HG03066 (cell line): ENCODE measurements around the gene NIM1K.
"Not testable (repeated sequence)": the region's sequence is repeated elsewhere in the genome, so short reads cannot be mapped to it uniquely, and the experiment has no call there.

Source experiments
- ATAC-seq: cut with Tn5 transposase; IDR thresholded peaks from one replicate; pipeline ENCODE4 v1.9.1; 2021; ENCODE audit warnings: low read depth; ENCODE audit not compliant: unreplicated experiment

Gene NIM1K

DNA sequence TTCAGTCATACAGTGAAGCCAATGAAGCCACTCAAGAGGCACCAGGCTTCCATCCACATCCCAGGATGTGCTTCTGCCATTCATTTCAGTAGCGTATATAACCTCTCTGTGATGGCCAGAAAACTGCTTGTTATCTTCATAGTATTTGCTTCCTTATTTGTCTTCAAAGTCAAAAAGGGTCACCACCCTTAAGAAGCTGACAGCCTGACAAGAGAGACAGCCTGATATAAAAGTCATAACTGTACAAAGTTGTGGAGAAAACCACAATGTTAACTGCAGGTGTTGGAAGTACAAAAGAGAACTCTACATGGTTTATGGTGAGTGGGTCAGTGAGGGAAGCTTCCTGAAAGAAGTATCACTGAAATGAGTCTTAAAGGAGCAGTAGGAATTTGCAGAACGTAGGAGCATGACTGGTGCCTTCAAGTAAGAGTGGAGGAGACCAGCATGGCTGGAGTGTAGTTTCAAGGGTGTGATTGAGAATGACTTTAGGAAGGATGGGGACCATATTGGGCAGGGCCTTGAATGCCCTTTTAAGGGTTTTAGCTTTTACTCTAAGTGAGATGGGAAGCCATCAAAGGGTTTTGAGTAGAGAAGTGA lies 33.7 kb downstream of the NIM1K start:
- no peak for ATAC-seq

GRCh38 chr5:43227655-43228054 lies 35.6 kb downstream of the NIM1K start:
- no peak for ATAC-seq

DNA sequence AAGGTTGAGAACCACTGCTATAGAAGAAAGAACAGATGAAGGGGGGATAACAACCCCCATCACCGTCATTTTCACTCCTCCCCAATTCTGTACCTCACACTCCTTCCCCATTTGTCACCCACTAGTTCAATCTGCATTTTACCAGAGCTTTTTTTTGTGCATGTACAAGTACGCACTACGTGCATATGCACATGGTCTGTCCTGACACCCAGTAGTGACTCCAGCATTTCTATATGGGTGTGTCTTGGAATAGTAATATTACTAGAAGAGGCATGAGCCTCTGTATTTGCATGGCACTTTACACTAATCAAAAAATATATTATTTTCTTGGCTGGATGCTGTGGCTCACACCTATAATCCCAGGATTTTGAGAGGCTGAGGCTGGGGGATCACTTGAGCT lies 38.7 kb downstream of the NIM1K start:
- ATAC-seq: no peak

GRCh38 chr5:43231977-43232376 lies 40.0 kb downstream of the NIM1K start:
- ATAC-seq: no peak

GRCh38 chr5:43232943-43233833 lies 41.2 kb downstream of the NIM1K start:
- ATAC-seq: no peak

GRCh38 chr5:43233946-43234345 lies 41.9 kb downstream of the NIM1K start:
- no peak for ATAC-seq

DNA sequence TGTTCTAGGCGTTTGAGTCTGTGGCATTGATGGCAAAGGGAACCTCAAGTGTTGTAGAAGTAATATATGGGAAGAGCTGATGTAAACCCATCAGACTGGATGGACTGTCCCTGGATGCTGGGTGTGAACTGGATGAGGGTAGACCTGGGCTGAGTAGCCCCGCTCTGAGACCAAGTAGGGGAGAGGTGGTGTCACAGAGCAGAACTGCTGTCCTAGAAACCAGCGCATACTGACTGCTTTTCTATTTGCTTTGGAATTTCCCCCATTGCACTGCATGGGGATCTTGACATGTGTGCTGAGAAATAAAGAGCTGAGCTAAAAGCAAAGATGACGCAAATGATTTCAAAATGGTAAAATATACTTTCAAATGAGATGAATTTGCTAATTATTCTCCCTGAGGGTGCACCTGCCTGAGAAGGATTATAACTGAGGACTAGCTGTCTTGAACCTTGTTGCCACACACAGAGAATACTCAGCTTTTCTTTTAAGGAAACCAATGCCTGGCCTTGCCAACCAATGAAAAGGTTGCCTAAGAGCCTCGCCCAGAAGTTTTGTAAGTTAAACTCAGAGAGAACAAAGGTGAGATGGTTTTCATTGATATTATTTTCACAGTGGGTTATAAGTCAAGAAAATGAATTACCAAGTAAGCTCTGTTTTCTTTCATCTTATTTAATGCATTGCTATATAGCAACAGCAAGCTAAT lies 44.8 kb downstream of the NIM1K start:
- no peak for ATAC-seq

DNA sequence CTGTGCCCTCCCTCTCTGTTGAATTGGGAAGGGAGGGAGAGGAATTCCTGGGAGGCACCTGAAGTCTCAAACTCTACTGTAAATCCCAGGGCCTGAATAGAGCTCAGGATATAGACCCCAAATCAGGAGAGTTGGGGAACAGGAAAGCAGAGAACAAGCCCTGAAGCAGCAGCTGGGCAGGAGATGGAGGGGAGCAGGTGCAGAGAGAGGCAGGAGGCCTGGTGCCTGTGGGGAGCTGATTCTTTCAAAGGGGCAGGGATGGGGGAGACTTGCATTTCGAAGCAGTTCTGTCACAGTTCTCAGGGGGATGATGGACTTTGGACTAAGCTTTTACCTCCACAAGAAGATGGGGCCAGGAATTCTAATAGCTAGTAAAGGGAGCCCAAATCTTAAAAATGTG lies 50.2 kb downstream of the NIM1K start:
- no peak for ATAC-seq

- no peak for ATAC-seq
These were observed 51.2 kb downstream of the NIM1K start for GRCh38 chr5:43243270-43243669.

DNA sequence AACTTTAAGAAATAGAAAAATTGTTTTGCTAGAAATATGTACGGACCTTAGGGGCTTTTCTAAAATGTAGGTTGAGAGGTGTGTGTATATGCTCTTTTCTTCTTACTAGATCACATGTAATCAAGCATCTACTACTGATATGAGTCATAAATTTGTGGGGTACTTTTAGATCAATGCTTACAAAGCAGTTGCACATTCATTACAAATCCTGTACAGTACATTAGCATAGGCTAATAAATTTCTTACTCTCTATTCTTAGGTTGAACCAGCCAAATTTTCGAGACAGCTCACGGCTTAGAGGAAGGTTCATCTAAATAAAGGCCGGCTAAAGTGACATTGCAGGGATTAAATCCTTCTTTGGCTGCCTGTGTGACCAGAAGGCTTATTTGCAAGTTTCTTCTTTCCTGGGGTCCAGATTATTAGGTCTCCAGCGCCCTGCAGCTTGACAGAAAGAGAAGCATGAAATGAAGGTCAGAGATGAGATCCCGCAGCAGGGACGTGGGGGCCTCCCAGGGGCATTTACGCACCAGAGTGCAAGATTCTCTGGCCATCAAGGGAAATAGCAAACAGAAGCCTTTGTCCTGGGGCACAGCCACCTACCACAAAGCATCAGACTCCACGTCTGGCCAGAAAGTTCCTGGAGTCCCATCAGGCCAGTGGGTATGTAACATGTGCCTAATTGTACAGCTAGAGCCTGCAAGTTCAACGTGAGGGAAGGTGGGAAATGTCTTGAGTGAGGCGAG lies 53.0 kb downstream of the NIM1K start:
- peak; percentile 51 for ATAC-seq

DNA sequence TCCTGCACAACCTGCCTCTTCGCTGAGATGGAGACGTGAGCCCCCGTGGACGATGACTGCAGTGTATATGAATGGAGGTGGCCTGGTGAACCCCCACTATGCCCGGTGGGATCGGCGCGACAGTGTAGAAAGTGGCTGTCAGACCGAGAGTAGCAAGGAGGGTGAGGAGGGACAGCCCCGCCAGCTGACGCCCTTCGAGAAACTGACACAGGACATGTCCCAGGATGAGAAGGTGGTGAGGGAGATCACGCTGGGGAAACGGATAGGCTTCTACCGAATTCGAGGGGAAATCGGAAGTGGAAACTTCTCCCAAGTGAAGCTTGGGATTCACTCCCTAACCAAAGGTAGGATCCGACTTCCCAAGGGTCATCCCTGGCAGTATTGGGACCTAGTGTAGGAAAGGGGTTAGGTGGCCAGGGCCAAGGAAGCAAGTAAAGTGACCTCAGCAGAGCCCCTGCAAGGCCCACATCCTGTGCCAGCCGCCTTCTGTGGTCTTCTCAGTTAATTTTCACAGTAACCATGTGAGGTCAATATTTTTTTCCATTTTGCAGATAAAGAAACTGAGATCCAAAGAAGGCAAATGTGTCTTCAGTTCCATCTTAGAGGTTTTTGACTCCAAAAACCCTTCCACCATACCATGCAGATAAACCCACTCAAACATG lies 53.8 kb downstream of the NIM1K start:
- peak; percentile 74 for ATAC-seq

- ATAC-seq: no peak
These were observed 59.7 kb downstream of the NIM1K start for GRCh38 chr5:43251754-43252153.

- ATAC-seq: no peak
These were observed 63.7 kb downstream of the NIM1K start for GRCh38 chr5:43255704-43256103.

DNA sequence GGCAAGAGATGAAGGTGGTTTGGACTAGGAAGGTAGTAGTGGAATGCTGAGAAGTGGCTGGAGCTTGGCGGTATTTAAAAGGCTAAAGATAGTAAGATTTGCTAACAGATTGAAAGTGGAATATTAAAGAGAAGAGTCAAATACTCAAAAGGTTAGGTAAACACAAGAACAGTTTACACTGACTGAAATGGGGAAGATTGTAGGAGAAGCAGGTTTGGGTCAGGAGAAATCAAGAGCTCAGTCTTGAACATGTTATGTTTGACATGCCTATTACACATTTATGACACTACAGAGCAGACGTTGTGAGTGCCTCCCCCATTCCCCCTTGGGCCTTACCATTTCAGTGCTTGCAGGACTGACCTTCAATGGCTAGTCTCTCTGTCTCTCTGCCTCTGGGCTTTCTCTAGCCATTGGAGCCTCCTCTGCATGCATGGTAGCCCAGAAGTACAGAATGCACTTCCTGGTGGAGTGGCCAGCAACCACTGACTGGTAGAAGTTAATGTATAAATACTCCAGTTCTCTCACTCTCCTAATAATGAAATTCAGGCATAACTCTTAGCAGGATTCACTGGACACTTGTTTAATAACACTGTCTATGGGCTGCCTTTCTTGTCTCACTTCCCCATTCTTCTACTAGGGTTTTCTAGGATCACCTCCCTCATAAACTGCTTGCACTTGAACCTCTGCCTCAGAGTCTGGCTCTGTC lies 64.4 kb downstream of the NIM1K start:
- peak; percentile 50 for ATAC-seq

- ATAC-seq: no peak
These were observed 66.1 kb downstream of the NIM1K start for GRCh38 chr5:43258116-43258515.

GRCh38 chr5:43262269-43262668 lies 70.2 kb downstream of the NIM1K start:
- ATAC-seq: not testable (repeated sequence)

- ATAC-seq: no peak
These were observed 76.3 kb downstream of the NIM1K start for GRCh38 chr5:43268188-43268820.

DNA sequence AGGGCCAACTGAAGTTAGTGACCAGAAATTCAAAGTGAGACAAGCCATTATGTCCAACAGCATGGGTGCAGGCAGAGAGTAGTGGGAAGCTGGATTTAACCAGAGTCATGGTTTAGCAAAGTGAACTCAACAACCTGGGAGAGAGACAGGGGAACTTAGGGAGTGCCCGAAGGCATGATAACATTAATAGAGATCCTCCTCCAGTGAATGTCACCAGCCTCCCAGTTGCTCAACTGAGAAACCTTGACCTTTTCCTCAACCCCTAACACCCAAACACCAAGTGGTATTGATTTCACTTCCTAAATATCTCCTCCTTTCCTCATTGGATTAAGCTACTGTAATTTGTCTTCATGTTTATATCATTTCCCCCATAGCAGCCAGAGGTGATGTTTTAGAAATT lies 78.6 kb downstream of the NIM1K start:
- no peak for ATAC-seq

DNA sequence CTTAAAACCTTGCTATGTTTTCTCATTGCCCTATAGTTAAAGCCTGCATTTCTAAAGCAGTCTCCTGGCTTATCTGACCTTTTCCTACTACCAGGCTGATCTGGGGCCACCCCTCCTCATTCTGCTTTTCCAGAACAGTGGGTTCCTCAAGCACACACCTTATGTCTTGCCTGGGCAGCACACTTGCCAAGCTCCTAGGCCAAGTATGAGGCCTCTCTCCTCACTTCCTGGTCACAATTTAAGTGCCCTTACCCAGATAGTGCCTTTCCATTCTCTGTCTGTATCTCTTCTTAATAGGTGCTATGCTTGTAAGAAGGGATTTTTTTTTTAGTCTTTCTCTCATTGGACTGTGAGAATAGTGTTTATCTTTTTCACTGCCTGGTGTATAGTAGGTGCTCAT lies 81.5 kb downstream of the NIM1K start:
- ATAC-seq: no peak
